WI38 (cell line): ENCODE data around the gene CLDN1.

Experiments used
- H3K4me3 ChIP-seq: 2 replicates; pipeline ENCODE4 v1.5.1; 2011; ENCODE audit warnings: low read depth, mild to moderate bottlenecking, control low read depth, low read length
- CTCF ChIP-seq: IDR thresholded peaks from 2 replicates; pipeline ENCODE4 v1.5.1; 2012; ENCODE audit warnings: low read depth, mild to moderate bottlenecking, control low read depth, low read length

CLDN1 gene

GRCh38 chr3:190306513-190307163 lies 15.6 kb downstream of the CLDN1 start:
- no peak overlapping the region for H3K4me3 ChIP-seq
- no peak for TF ChIP-seq CTCF

- H3K4me3 ChIP-seq: no peak overlapping the region
- no peak for TF ChIP-seq CTCF
Observed at GRCh38 chr3:190306026-190306425, 16.2 kb downstream of the CLDN1 start.

GRCh38 chr3:190305406-190305805 lies 16.8 kb downstream of the CLDN1 start:
- no peak for TF ChIP-seq CTCF
- H3K4me3 ChIP-seq: no peak overlapping the region

- no peak overlapping the region for H3K4me3 ChIP-seq
- no peak for TF ChIP-seq CTCF
Observed at GRCh38 chr3:190303884-190304283, 18.4 kb downstream of the CLDN1 start.

- no peak overlapping the region for H3K4me3 ChIP-seq
- no peak for TF ChIP-seq CTCF
Observed at GRCh38 chr3:190302212-190302867, 19.9 kb downstream of the CLDN1 start.

GRCh38 chr3:190301591-190301990 lies 20.7 kb downstream of the CLDN1 start:
- TF ChIP-seq CTCF: no peak
- no peak overlapping the region for H3K4me3 ChIP-seq

- no peak for TF ChIP-seq CTCF
Observed at GRCh38 chr3:190299969-190300368, 22.3 kb downstream of the CLDN1 start.

More at GRCh38 chr3:190299969-190300368, 22.3 kb downstream of the CLDN1 start:
- H3K4me3 ChIP-seq: no peak overlapping the region
